ENCODE data around the gene ANO6.

Gene ANO6

DNA sequence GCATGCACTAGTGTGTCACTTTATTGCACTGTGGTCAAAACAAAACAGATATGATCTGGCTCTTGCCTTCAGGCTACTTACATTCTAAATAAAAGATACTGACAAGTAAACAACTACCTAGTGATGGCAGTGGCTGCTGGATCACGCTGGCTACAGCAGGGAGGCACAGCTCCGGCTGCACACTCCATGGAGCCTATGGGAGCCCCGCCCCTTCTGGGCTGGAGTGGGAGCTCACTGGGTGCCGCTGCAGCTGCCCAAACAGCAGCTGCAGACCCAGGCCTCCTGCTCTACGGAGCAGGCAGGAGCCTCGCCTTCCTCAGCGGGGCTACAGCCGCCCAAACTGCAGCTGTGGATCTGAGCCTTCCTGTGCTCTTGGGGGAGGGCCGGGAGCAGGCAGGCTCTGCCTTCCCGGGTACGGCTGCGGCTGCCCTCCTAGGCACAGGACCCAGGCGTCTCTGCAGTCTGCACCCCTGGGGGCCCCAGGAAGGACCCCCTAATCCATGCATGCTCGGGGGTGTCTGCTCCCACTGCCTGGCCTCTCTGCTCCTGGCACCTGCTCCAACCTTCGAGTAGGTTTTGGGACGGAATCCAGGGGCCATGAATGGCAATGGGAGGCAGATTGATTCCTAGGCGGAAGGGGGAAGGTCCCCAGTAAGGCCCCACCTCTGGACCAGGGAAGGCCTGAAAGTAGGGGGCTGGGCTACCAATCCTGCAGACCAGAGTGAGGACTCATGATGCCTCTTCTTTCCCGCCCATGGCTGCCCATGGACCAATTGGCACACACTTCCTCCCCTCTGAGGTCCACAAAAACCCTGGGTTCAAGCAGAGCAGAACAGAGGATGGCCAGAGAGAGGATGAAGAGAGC is 253.1 kb downstream of the ANO6 start:
- DNase-seq (ENCODE audit: low read depth) = no peak
- no peak overlapping the region for H3K4me3 ChIP-seq (ENCODE audit: low read depth, low read length)
- TF ChIP-seq, protein P1, sequence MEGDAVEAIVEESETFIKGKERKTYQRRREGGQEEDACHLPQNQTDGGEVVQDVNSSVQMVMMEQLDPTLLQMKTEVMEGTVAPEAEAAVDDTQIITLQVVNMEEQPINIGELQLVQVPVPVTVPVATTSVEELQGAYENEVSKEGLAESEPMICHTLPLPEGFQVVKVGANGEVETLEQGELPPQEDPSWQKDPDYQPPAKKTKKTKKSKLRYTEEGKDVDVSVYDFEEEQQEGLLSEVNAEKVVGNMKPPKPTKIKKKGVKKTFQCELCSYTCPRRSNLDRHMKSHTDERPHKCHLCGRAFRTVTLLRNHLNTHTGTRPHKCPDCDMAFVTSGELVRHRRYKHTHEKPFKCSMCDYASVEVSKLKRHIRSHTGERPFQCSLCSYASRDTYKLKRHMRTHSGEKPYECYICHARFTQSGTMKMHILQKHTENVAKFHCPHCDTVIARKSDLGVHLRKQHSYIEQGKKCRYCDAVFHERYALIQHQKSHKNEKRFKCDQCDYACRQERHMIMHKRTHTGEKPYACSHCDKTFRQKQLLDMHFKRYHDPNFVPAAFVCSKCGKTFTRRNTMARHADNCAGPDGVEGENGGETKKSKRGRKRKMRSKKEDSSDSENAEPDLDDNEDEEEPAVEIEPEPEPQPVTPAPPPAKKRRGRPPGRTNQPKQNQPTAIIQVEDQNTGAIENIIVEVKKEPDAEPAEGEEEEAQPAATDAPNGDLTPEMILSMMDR (IDR thresholded peaks at IDR 0.05; ENCODE audit: low read depth, low read length, missing control alignments) = no peak

DNA sequence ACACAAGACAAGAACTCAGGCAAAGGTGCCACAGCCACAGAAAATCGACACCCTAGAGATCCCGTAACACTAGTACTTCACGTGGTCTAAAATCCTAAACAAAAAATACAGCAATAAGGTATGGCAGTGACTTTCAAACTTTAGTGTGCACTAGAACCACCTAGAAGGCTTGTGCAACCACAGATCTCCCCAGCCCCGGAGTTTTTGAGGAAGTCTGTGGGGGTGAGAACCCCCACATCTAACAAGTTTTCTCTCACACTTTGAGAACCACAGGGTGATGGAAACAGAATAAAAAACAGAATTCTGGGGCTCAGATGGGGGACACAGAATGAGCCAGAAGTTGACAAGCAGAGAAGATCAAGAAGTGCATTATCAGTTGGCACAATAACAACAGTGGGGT is 254.0 kb downstream of the ANO6 start:
- TF ChIP-seq, protein P1 (IDR thresholded peaks at IDR 0.05; ENCODE audit: low read depth, low read length, missing control alignments) = no peak
- H3K4me3 ChIP-seq (ENCODE audit: low read depth, low read length) = no peak overlapping the region
- no peak for DNase-seq (ENCODE audit: low read depth)

DNA sequence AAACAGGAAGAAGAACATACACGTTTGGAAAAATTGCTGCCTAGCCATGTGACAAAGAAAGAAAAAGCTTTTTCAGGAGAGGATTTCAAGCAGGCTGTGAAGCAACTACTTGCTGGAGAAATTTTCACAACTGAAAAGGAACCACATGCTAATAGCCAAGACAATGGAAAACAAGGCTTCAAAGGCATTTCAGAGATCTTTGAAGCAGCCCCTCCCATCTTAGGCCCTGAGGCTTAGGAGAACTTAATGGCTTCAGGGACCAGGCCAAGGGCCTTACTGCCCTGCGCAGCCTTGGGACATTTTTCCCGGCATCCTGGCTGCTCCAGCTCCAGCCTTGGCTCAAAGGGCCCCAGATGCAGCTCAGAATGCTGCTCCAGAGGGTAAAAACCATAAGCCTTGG is 257.7 kb downstream of the ANO6 start:
- no peak overlapping the region for H3K4me3 ChIP-seq (ENCODE audit: low read depth, low read length)
- DNase-seq (ENCODE audit: low read depth) = no peak
- TF ChIP-seq, protein P1 (IDR thresholded peaks at IDR 0.05; ENCODE audit: low read depth, low read length, missing control alignments) = no peak

DNA sequence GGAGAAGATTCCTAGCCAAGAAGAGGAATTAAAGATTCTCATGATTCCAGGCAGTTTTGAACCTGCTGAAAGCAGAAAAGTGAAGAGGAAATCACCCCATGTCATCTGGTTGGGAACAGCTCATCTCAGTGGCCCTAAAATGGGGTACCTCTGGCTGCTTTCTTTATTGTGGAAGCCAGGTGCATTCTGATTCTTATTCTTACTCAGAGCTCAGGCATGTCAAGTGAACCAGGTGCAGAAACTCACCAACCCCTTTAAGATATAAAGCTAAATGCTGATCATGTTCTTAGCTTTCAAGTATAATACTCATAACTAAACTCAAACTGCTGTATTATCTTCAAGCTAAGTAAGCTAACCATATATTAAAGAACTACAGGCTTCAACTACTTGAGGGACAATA is 259.7 kb downstream of the ANO6 start:
- no peak for DNase-seq (ENCODE audit: low read depth)
- TF ChIP-seq, protein P1 (IDR thresholded peaks at IDR 0.05; ENCODE audit: low read depth, low read length, missing control alignments) = no peak

DNA sequence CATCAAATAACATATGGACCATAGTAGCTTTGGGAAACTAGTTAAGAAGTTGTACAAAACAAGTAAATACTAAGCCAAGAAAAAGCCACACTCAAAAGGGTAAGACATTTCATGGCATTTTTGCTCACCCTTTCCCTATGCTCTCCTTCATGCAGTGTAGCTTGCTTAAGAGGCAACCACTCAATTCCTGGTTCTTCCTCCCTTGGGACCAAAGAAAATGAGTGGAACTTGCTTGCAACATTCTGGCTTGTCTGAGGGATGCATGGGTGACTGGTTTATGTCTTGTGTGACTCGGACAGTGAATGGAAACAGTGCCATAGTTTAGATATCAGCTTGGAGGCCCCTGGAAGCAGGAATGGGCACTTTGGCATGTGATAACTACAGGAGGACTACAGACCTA is 261.6 kb downstream of the ANO6 start:
- DNase-seq (ENCODE audit: low read depth) = no peak
- no peak overlapping the region for H3K4me3 ChIP-seq (ENCODE audit: low read depth, low read length)
- TF ChIP-seq, protein P1 (IDR thresholded peaks at IDR 0.05; ENCODE audit: low read depth, low read length, missing control alignments) = no peak

More for the DNA sequence above, 259.7 kb downstream of the ANO6 start:
- no peak overlapping the region for H3K4me3 ChIP-seq (ENCODE audit: low read depth, low read length)

DNA sequence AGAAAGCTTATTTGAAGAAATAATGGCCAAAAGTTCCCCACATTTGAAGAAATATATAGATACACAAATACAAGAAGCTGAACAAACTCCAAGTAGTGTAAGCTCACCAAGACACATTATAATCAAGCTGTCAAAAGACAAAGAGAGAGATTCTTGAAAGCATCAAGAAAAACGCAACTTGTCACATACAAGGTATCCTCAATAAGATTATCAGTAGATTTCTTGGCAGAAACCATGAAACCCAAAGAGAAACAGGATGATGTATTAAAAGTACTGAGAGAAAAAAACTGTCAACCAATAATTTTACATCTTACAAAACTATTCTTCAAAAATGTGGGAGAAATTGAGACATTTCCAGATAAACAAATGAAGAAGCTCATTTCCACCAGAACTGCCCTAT is 263.0 kb downstream of the ANO6 start:
- TF ChIP-seq, protein P1 (IDR thresholded peaks at IDR 0.05; ENCODE audit: low read depth, low read length, missing control alignments) = no peak
- H3K4me3 ChIP-seq (ENCODE audit: low read depth, low read length) = no peak overlapping the region
- DNase-seq (ENCODE audit: low read depth) = no peak

DNA sequence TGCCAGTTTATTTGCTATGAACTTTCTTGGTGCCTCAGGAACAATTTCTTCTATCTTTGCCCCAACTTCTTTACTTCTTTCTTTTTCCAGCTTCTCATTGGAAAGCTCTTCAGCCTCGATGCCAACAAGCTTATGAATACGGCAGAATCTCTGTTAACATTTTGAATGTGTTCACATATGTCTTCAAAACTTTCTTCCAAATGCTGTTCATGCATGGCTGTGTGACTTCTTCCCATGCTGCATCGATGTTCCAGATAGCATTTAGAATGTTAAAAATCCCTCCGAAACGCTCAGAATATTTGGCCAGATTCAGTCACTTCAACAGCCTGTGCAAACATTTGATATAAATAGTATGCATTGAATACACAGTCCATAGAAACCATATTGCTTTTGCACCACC is 265.9 kb downstream of the ANO6 start:
- no peak overlapping the region for H3K4me3 ChIP-seq (ENCODE audit: low read depth, low read length)
- TF ChIP-seq, protein P1 (IDR thresholded peaks at IDR 0.05; ENCODE audit: low read depth, low read length, missing control alignments) = no peak
- no peak for DNase-seq (ENCODE audit: low read depth)
